GM21515 (cell line): ENCODE measurements around the gene NBPF1.
"Not testable (repeated sequence)": the region's sequence is repeated elsewhere in the genome, so short reads cannot be mapped to it uniquely, and the experiment has no call there.

ENCODE experiments used
- ATAC-seq: cut with Tn5 transposase; IDR thresholded peaks from one replicate; pipeline ENCODE4 v1.9.1; 2021; ENCODE audit not compliant: unreplicated experiment

NBPF1 gene

DNA sequence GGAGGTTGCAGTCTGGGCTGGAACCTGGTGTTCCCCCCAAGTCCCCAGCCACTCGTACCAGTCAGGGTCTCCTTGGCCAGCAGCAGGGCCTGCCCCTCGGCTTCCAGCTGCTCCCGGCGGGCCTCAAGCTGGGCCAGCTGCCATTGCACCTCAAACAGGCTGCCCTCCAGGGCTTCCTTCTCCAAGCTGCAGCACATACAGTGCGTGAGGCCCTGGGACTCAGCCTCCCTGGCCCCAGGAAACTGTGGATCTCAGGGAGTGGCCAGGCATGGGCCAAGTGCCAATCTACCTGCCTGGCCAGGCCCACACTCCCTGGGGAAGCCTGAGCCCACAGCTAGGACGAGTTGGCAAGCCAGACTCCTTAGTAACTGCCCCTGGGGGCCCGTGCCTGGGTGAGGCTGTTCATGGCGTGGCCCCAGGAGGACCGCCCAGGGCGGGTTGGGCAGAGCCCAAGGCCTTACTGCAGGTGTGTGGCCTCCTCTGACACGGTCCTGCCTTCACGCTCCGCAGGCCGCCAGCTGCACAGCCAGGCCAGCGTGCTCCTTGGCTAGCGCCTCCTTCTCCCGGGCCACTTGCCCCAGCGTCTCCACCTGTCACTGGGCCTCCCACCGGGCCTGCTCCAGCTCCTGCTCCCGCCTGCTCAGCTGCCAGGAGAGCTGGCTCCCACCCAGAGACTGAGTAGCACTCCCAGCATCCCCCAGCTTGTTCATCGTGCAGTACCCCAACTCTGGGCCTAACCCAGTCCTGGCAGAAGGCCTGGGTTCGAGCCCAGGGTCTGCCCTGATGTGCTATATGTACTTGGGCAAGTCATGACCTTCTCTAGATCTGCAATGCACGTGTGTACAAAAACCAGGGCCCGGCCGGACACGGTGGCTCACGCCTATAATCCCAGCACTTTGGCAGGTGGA lies 10.7 kb upstream of the NBPF1 start:
- ATAC-seq: not testable (repeated sequence)

GRCh38 chr1:16623337-16623736 lies 10.0 kb upstream of the NBPF1 start:
- not testable (repeated sequence) for ATAC-seq

GRCh38 chr1:16621681-16622315 lies 8.4 kb upstream of the NBPF1 start:
- not testable (repeated sequence) for ATAC-seq

GRCh38 chr1:16621300-16621658 lies 7.9 kb upstream of the NBPF1 start:
- no peak for ATAC-seq

- not testable (repeated sequence) for ATAC-seq
Measured at GRCh38 chr1:16619803-16620501, 6.6 kb upstream of the NBPF1 start.

- no peak for ATAC-seq
Measured at GRCh38 chr1:16618719-16619118, 5.4 kb upstream of the NBPF1 start.

DNA sequence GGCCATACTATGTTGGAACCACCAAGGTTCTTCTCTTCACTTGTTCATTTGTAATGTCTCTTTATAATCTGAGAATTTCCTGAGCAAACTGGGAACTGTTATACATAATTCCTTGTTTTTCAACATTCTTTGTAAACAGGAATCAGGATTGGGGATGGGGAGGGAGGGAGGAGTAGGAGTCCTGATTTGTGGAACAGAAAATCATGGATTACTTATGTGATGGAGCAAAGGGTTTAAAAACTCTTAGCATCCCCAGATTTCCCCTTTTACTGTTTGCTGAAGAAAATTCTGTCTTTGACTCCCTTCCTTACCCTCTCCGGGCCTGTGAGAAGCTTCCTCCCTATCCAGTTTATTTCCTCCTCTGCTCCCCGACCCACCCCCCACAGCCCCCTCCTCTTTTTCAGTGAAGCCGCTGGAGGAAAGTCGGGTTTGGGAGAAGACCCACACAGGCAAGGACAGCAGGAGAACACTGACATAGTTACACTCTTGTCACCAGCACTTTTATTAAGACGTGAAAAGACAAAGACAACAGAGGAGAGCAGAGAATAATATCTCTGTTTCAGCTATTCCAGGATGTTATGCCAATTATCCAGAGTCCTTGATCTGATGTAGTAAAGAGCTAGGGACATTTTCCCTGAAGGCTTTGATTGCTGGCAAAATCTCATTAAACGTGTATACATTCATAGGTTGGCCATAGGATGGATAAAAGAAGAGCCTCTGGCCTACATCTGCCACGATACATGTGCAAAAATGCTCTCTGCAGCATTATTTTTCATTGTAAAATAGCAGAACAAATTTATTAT lies 4.6 kb upstream of the NBPF1 start:
- ATAC-seq: no peak

DNA sequence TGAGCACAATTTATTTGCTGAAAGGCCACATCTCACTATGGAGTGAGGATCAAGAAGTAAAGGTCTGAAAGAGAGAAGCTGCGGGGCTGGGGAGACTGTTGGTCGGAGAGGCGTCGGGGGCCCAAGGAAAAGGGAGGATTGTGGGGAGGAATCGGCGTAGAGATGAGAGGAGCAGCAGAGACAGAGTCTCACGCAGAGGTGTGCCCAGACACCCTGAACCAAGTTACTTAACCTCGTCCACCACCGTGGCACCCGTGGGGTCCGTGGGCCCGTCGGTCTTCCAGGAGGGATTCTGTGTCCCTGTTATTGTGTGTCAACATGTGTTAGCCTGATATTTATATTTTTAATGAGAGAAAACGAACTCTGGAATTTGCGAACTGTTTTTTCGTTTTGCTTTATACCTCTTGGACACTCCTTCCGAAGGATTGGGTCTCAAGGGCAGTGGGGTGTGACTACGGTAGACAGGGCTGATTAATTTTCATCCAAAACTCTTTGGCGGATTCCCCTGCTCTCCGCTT lies 3.8 kb upstream of the NBPF1 start:
- no peak for ATAC-seq

GRCh38 chr1:16615253-16616252 lies 2.2 kb upstream of the NBPF1 start:
- no peak for ATAC-seq

DNA sequence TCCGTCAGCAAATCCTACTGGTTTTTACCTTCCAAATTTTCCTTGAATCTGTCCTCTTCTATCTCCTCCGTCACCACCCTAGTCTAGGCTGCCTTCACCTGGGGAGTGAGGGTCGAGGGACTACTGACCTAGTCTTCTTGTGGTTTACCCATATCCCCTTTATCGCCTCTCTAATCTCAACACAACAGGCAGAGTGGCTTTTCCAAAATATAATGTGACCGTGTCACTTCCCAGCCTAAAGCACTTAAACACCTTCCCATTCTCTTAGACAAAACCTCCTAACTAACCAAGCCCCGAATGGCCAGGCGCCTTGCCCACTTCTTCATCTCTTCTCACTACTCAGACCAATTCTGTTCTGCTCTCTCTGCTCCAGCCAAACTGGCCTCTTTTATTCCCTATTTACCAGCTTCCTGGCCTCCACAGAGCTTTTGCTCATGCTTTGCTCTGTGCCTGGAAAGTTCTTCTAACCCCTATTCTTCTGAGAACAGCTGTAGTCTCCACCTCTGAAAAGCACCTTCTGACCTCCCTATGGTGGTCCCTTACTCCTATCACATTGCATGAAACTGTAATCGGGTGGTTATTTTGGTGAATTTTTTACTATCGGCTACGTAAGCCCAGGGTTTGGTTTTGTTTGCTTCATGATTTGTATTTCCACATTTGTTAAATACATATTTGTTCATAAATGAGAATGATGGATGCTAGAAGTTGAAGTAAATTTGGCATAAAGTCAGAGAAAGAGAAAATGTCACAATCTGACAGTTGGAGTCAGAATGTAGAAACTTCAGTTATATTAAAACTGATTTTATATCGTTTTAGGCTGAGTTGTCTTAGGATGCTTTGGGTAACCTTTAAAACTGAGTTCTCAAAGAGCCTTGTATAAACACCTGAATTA lies 1.2 kb upstream of the NBPF1 start:
- no peak for ATAC-seq

DNA sequence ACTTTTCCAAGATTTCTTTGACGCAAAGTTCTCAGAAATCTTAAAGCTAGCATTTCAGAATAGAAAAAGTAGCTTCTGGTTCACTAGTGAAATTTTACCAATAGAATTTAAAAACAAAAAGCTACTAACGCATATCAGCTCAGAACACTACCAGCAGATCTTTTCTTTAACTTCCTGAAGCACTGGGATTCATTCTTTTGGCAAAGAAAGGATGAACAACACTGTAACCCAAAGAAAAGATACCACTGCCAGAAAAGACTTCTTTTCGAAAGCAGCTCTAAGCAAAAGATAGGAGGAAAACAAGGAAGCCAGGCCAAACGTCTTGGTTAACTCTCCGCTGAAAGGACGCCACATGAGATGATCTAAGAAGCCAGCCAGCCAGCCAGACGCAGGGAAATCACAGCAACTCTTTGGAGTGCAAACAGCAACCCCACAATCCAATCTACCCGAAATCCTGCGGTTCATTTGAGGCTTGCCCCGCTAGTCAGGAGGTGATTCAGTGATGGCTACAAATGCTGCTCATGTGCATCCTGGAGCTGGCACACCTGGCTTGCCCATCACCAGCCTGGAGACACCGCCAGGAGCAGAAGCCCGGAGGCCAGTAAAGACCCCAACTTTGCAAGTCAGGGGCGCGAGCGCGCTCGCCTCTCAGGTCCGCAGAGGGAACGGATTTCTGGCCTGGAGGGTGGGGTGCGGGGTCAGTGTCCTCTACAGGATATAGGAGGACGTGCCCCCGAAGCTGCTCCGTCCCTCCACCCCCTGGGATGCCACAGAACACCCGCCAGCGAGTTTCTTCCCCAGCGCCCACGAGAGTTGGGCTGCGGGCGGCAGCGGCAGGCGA lies 812 bp downstream of the NBPF1 start:
- no peak for ATAC-seq

DNA sequence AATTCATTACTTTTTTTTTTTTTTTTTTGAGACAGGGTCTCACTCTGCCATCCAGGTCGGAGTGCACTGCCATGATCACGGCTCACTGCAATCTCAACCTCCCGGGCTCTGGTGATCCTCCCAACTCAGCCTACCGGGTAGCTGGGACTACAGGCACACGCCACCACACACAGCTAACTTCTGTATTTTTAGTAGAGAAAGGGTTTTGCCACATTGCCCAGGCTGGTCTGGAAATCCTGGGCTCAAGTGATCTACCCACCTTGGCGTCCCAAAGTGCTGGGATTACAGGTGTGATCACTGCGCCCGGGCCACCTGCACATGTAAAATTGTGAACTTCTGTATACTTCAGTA lies 1.4 kb downstream of the NBPF1 start:
- not testable (repeated sequence) for ATAC-seq

DNA sequence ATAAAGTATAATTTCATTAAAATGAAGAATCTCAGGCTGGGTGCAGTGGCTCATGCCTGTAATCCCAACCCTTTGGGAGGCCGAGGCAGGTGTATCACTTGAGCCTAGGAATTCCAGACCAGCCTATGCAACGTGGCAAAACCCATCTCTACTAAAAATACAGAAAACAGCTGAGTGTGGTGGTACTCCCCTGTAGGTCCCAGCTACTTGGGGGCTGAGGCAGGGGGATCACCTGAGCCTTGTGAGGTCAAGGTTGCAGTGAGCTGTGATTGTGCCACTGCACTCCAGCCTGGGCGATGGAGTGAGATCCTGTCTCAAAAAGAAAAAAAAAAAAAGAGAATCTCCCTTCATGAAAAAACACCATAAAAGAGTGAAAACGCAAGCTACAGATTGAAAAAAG lies 2.2 kb downstream of the NBPF1 start:
- ATAC-seq: not testable (repeated sequence)

- not testable (repeated sequence) for ATAC-seq
Measured at GRCh38 chr1:16610553-16610952, 2.8 kb downstream of the NBPF1 start.

GRCh38 chr1:16609761-16610160 lies 3.6 kb downstream of the NBPF1 start:
- ATAC-seq: not testable (repeated sequence)

DNA sequence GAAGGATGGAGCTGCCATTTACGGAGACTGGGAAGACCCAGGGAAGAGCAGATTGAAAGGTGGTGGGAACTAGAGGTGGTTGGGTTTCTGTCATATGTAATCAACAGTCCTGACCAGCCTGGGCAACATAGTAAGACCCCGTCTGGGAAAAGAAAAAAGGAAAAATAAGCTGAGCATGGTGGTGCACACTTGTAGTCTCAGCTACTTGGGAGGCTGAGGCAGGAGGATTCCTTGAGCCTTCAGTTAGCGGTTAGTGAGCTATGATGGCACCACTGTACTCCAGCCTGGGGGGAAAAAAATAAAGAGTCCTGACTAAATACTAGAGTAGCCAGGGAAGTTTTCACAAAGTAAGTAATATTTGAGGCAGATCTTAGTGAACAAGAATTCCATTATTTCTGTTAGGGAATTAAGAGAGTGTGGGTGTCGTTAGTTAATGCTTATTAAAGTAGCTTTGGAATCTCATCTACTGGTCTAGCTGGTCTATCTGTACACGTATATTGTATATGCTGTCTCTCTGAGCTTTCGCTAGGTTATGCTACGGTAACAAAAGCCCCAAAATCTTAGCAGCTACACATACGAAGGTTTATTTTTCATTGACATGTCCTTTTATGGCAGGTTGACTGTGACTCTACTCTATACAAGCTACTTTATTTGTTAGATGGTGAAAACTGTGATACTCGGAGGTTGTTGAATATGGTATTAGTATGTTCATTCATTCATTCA lies 4.4 kb downstream of the NBPF1 start:
- ATAC-seq: no peak
